ENCODE data around the gene PKN1. TPM values are rescaled to one million over a fixed set of nuclear protein-coding genes. Genes with fewer than 3 reads are reported as not detected.

PKN1 gene
- total and polyA plus RNA-seq, 2 donors (not counting 1 experiment from before 2014, with no cell fraction given), result 114 to 171 TPM

GRCh38 chr19:14411161-14411937 lies 21.8 kb upstream of the PKN1 start:
- no peaks in the 10 kb centered on the region for H3K27me3 Mint-ChIP-seq
- H3K36me3 ChIP-seq (replicated peaks in 1 of 2; ENCODE audit: control extremely low read depth in 1 of 2, control insufficient read depth in 1 of 2, extremely low read depth in 1 of 2, insufficient read depth in 2 of 2, low read length in 1 of 2), result peaks cover 0 to 88% of the 10 kb centered on the region in 2 experiments
- POLR2A ChIA-PET, result interaction anchor here (1.3 kb wide), 1 partner anchor 30 kb away, joined by 5 read pairs; no protein-coding TSS in a partner anchor
- H3K4me1 Mint-ChIP-seq, result peaks cover 58% of the 10 kb centered on the region
- ATAC-seq (ENCODE audit: low read depth) (no peak), DNase-seq (peak; percentile 39)
- H3K4me2 ChIP-seq (replicated peaks; ENCODE audit: low read depth, low read length, poor library complexity, severe bottlenecking), result no peak overlapping the region
- H4K20me1 ChIP-seq (ENCODE audit: control insufficient read depth, insufficient read depth, low read length, poor library complexity, severe bottlenecking), result peaks cover 100% of the 10 kb centered on the region
- H3K9me3 ChIP-seq (ENCODE audit: control extremely low read depth in 1 of 3, control insufficient read depth in 2 of 3, insufficient read depth in 1 of 3, low read length in 2 of 3), result peaks cover 0 to 7% (median 0%) of the 10 kb centered on the region in 3 donors
- CTCF ChIA-PET, result interaction anchor here (1.4 to 2.5 kb wide), 2 partner anchors 50 to 275 kb away, joined by 3 to 8 read pairs; partner anchors contain the start of gene ASF1B
- no peak overlapping the region for H3K27ac ChIP-seq (ENCODE audit: low read length in 2 of 2)
- intact Hi-C loops (cut with micrococcal nuclease), result no loop called here
- no peaks in the 10 kb centered on the region for H3K27me3 ChIP-seq (replicated peaks in 1 of 4; ENCODE audit: control extremely low read depth in 1 of 4, control insufficient read depth in 3 of 4, insufficient read depth in 4 of 4, low read length in 3 of 4)
- H3K9me3 Mint-ChIP-seq (ENCODE audit: insufficient read depth), result no peaks in the 10 kb centered on the region
- no peak overlapping the region for H3K4me3 ChIP-seq (ENCODE audit: control extremely low read depth in 1 of 5, extremely low read depth in 1 of 5, insufficient read depth in 1 of 5, low read depth in 2 of 5, low read length in 4 of 5)
- H3K4me1 ChIP-seq (ENCODE audit: control insufficient read depth in 2 of 2, insufficient read depth in 2 of 2, low read length in 2 of 2), result peaks cover 27 to 49% of the 10 kb centered on the region in 2 donors
- peak overlapping the region; percentile 5 for H3K27ac Mint-ChIP-seq
- no peak overlapping the region for H2AFZ ChIP-seq (ENCODE audit: insufficient read depth, low read depth, low read length, poor library complexity, severe bottlenecking)
- TF ChIP-seq CTCF (IDR thresholded peaks at IDR 0.05) (no peak), EZH2 (IDR thresholded peaks at IDR 0.05; ENCODE audit: borderline replicate concordance, insufficient read depth, low read depth, low read length, poor library complexity, severe bottlenecking) (no peak)
- H3K79me2 ChIP-seq (ENCODE audit: control insufficient read depth, insufficient read depth, low read length), result peaks cover 59% of the 10 kb centered on the region
- no peak overlapping the region for H3K4me3 Mint-ChIP-seq
- H3K9ac ChIP-seq (ENCODE audit: low read length), result no peak overlapping the region
- 82% methylated on average over 19 of the region's 19 CpGs for WGBS (ENCODE audit: insufficient coverage)

GRCh38 chr19:14411938-14412245 lies 21.2 kb upstream of the PKN1 start:
- POLR2A ChIA-PET, result no interaction called here
- CTCF ChIA-PET, result interaction anchor here (2.5 kb wide), 1 partner anchor 50 kb away, joined by 8 read pairs; no protein-coding TSS in a partner anchor

More at GRCh38 chr19:14411938-14412245, 21.2 kb upstream of the PKN1 start:
- Mint-ChIP-seq H3K27ac (peak overlapping the region; percentile 5), H3K9me3 (ENCODE audit: insufficient read depth) (no peaks in the 10 kb centered on the region), H3K4me3 (no peak overlapping the region), H3K4me1 (peaks cover 61% of the 10 kb centered on the region), H3K27me3 (no peaks in the 10 kb centered on the region)
- TF ChIP-seq CTCF (IDR thresholded peaks at IDR 0.05) (no peak), EZH2 (IDR thresholded peaks at IDR 0.05; ENCODE audit: borderline replicate concordance, insufficient read depth, low read depth, low read length, poor library complexity, severe bottlenecking) (no peak)
- Histone ChIP-seq H4K20me1 (ENCODE audit: control insufficient read depth, insufficient read depth, low read length, poor library complexity, severe bottlenecking) (peaks cover 100% of the 10 kb centered on the region), H3K4me2 (replicated peaks; ENCODE audit: low read depth, low read length, poor library complexity, severe bottlenecking) (no peak overlapping the region), H3K27ac (ENCODE audit: low read length in 2 of 2) (no peak overlapping the region), H3K9ac (ENCODE audit: low read length) (no peak overlapping the region), H3K4me1 (ENCODE audit: control insufficient read depth in 2 of 2, insufficient read depth in 2 of 2, low read length in 2 of 2) (peaks cover 33 to 51% of the 10 kb centered on the region in 2 donors), H3K27me3 (replicated peaks in 1 of 4; ENCODE audit: control extremely low read depth in 1 of 4, control insufficient read depth in 3 of 4, insufficient read depth in 4 of 4, low read length in 3 of 4) (no peaks in the 10 kb centered on the region), H3K36me3 (replicated peaks in 1 of 2; ENCODE audit: control extremely low read depth in 1 of 2, control insufficient read depth in 1 of 2, extremely low read depth in 1 of 2, insufficient read depth in 2 of 2, low read length in 1 of 2) (peaks cover 0 to 86% of the 10 kb centered on the region in 2 experiments), H2AFZ (ENCODE audit: insufficient read depth, low read depth, low read length, poor library complexity, severe bottlenecking) (no peak overlapping the region), H3K79me2 (ENCODE audit: control insufficient read depth, insufficient read depth, low read length) (peaks cover 64% of the 10 kb centered on the region), H3K4me3 (ENCODE audit: control extremely low read depth in 1 of 5, extremely low read depth in 1 of 5, insufficient read depth in 1 of 5, low read depth in 2 of 5, low read length in 4 of 5) (no peak overlapping the region), H3K9me3 (ENCODE audit: control extremely low read depth in 1 of 3, control insufficient read depth in 2 of 3, insufficient read depth in 1 of 3, low read length in 2 of 3) (peaks cover 0 to 7% (median 0%) of the 10 kb centered on the region in 3 donors)
- DNase-seq (peak; percentile 37), ATAC-seq (ENCODE audit: low read depth) (no peak)
- 95% methylated on average over 7 of the region's 8 CpGs for WGBS (ENCODE audit: insufficient coverage)
- intact Hi-C loops (cut with micrococcal nuclease), result no loop called here

Measured in B cell (primary cell).